ENCODE results near the gene PGGT1B.
A peak's percentile ranks its signal among the peaks of the same experiment; 100 is the strongest.

Gene PGGT1B

DNA sequence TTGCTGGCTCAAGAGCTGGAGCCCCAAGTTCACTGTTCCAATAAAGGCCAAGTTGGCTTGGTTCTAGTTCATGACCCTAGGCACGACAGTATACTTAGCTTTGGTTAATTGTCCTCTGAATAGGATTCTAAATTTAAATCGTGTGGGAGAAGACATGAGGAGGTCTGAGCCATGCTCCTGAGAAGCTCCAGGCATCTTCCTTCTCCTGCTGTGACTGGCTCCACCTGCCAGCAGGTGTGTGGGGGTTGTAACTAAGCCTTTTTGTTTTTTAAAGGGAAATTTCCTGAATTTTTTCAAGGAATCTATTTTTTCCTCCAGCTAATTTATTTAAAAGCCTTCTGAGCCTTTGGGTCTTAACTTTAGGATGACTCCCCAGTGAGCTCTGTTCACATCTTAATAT is 72.8 kb downstream of the PGGT1B start:
- Histone ChIP-seq H3K27me3 (ENCODE audit: control insufficient read depth, insufficient read depth, low read length) (no peaks in the 10 kb centered on the region), H3K4me1 (no peaks in the 10 kb centered on the region), H3K4me2 (ENCODE audit: low read length) (no peak overlapping the region), H3K9me3 (ENCODE audit: control insufficient read depth, low read length) (no peaks in the 10 kb centered on the region), H2AFZ (no peak overlapping the region), H3K79me2 (no peaks in the 10 kb centered on the region), H3K36me3 (ENCODE audit: control insufficient read depth, insufficient read depth, low read length) (no peaks in the 10 kb centered on the region), H3K9ac (no peak overlapping the region), H3K27ac (no peak overlapping the region), H3K4me3 (ENCODE audit: low read depth, low read length) (no peak overlapping the region)
- no peak for TF ChIP-seq CTCF (IDR thresholded peaks at IDR 0.05)

DNA sequence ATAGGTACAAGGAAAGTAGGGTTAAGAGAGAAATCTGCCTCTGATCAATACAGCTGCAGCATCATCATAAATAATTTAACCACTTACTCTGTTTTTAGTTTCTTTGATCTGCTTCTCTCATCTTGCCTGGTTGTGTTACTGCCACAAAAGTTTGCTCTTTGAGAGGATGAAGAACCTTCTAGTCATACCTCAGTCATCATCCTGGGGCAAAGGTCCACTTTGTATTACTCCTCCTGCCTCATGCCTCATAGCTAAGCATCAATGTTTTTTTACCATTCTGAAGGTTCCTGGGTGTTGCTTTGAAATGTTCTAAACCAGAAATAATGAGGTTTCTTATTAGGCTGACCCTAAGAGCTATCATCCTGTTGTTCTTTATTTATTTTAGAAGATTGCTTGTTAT is 75.9 kb downstream of the PGGT1B start:
- no peaks in the 10 kb centered on the region for H3K79me2 ChIP-seq
- no peak for TF ChIP-seq CTCF (IDR thresholded peaks at IDR 0.05)
- no peaks in the 10 kb centered on the region for H3K4me1 ChIP-seq

DNA sequence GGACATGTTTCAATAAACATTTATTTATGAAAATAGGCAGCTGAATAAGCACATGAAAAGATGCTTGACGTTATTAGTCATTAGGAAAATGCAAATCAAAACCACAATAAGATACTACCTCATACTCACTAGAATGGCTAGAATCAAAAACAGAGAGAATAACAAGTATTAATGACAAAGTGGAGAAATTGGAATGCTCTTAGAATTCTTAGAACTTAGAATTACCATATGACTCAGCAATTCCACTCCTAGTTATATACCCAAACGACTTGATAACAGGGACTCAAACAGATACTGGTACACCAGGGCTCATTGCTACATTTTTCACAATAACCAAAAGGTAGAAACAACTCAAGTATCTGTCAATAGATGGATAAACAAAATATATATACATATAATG is 77.9 kb downstream of the PGGT1B start:
- Histone ChIP-seq H2AFZ (no peak overlapping the region), H3K36me3 (ENCODE audit: control insufficient read depth, insufficient read depth, low read length) (no peaks in the 10 kb centered on the region), H3K9me3 (ENCODE audit: control insufficient read depth, low read length) (no peaks in the 10 kb centered on the region), H3K27me3 (ENCODE audit: control insufficient read depth, insufficient read depth, low read length) (peaks cover 13% of the 10 kb centered on the region), H3K4me3 (ENCODE audit: low read depth, low read length) (no peak overlapping the region), H3K9ac (no peak overlapping the region), H3K79me2 (no peaks in the 10 kb centered on the region), H3K4me1 (no peaks in the 10 kb centered on the region), H3K27ac (no peak overlapping the region), H3K4me2 (ENCODE audit: low read length) (no peak overlapping the region)
- no peak for TF ChIP-seq CTCF (IDR thresholded peaks at IDR 0.05)

More for the DNA sequence above, 75.9 kb downstream of the PGGT1B start:
- H3K9ac ChIP-seq: no peak overlapping the region
- no peak overlapping the region for H3K27ac ChIP-seq
- H3K9me3 ChIP-seq (ENCODE audit: control insufficient read depth, low read length): no peaks in the 10 kb centered on the region
- H3K36me3 ChIP-seq (ENCODE audit: control insufficient read depth, insufficient read depth, low read length): no peaks in the 10 kb centered on the region
- peaks cover 7% of the 10 kb centered on the region for H3K27me3 ChIP-seq (ENCODE audit: control insufficient read depth, insufficient read depth, low read length)
- no peak overlapping the region for H2AFZ ChIP-seq
- H3K4me2 ChIP-seq (ENCODE audit: low read length): no peak overlapping the region
- no peak overlapping the region for H3K4me3 ChIP-seq (ENCODE audit: low read depth, low read length)

DNA sequence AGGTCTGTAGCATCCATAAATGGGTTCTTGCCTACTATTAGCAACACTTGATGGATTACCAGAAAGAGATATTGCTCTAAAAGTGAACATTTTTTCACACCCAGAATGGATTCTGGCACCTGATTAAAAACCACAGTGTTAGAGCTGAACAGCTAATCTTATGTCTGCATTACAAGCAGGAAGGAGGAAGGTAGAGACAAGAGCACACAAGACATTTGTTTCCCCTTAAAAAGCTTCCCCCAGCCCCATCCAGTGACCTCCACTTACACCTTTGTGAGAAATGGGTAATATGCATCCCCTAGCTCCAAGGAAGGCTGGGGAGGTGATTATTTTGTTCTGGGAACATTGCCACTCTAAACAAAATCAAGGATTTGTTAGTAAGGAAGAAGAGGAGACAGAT is 80.9 kb downstream of the PGGT1B start:
- no peak overlapping the region for H3K4me3 ChIP-seq (ENCODE audit: low read depth, low read length)
- H3K9me3 ChIP-seq (ENCODE audit: control insufficient read depth, low read length): no peaks in the 10 kb centered on the region
- no peaks in the 10 kb centered on the region for H3K36me3 ChIP-seq (ENCODE audit: control insufficient read depth, insufficient read depth, low read length)
- H3K4me2 ChIP-seq (ENCODE audit: low read length): no peak overlapping the region
- no peak overlapping the region for H2AFZ ChIP-seq
- no peaks in the 10 kb centered on the region for H3K79me2 ChIP-seq
- H3K27ac ChIP-seq: no peak overlapping the region
- TF ChIP-seq CTCF (IDR thresholded peaks at IDR 0.05): no peak
- no peaks in the 10 kb centered on the region for H3K4me1 ChIP-seq
- H3K9ac ChIP-seq: no peak overlapping the region
- peaks cover 18% of the 10 kb centered on the region for H3K27me3 ChIP-seq (ENCODE audit: control insufficient read depth, insufficient read depth, low read length)

DNA sequence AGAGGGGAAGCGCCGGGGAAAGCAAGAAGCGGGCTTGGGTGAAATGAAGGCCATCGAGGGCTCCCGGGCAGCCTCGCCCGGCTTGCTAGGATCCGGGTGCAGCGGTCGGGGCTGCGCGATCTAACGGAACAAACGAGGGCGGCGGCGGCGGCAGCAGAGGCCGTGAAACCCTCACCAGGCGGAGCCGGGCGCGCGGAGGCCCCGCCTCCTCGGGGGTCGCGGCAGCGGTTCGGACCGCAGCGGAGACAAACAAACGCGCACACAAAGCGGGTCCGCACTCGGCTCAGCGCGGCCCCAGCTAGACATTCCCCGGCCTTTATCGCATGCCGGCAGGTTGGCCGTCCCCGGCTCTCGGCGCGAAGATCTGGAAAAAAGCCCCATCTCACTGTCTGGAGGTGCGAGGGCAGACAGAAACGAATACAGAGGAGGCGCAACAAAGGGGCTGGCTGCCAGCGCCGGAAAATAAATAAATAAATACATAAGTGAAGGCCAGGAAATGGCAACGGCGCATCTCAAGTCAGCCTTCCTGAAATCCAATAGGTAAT is 82.4 kb downstream of the PGGT1B start:
- Histone ChIP-seq H3K27ac (no peak overlapping the region), H3K27me3 (ENCODE audit: control insufficient read depth, insufficient read depth, low read length) (peaks cover 18% of the 10 kb centered on the region)

More for the DNA sequence above, 82.4 kb downstream of the PGGT1B start:
- Histone ChIP-seq H3K9ac (no peak overlapping the region), H3K4me2 (ENCODE audit: low read length) (peak overlapping the region; percentile 72), H3K9me3 (ENCODE audit: control insufficient read depth, low read length) (no peaks in the 10 kb centered on the region), H3K4me1 (no peaks in the 10 kb centered on the region), H3K4me3 (ENCODE audit: low read depth, low read length) (peak overlapping the region; percentile 46), H3K79me2 (no peaks in the 10 kb centered on the region), H3K36me3 (ENCODE audit: control insufficient read depth, insufficient read depth, low read length) (no peaks in the 10 kb centered on the region), H2AFZ (peak overlapping the region; percentile 70)
- no peak for TF ChIP-seq CTCF (IDR thresholded peaks at IDR 0.05)

Measured in parathyroid adenoma (tissue), 2 donors.